Caco-2 (cell line): Measurements from ENCODE around the gene PPP4R3A. TPM values are rescaled to one million over a fixed set of nuclear protein-coding genes. Genes with fewer than 3 reads are reported as not detected.
"Not testable (repeated sequence)": the region's sequence is repeated elsewhere in the genome, so short reads cannot be mapped to it uniquely, and the experiment has no call there.

Experiments
- BruUV-seq: library from RNA; stranded (reverse); fragments of 400-500 nt; replicated peaks from 2 replicates; lab custom pipeline; 2021; lab: Mats Ljungman, UMichigan
- CTCF ChIA-PET: fragments of 300-600 bp; sonication (Branson Sonifier 250); formaldehyde crosslinking; loops from one replicate; lab custom pipeline; 2022; ENCODE audit warnings: antibody characterized with exemption; lab: Charles Lee
- POLR2A ChIA-PET: fragments of 300-600 bp; sonication (Branson Sonifier 250); formaldehyde crosslinking; loops from one replicate; lab custom pipeline; 2022; ENCODE audit warnings: antibody characterized with exemption; lab: Charles Lee
- DNase-seq, 2 experiments: peaks; one replicate each; pipeline versions ENCODE4 v3.0.0 to v3.0.0-alpha.2; 2020 to 2022
- H3K27me3 ChIP-seq: replicated peaks from 2 replicates; pipeline ENCODE4 v1.6.0; 2011; ENCODE audit warnings: low read length; ENCODE audit not compliant: control insufficient read depth, insufficient read depth
- H3K36me3 ChIP-seq: 2 replicates; pipeline ENCODE4 v1.5.1; 2011; ENCODE audit warnings: low read length; ENCODE audit not compliant: control insufficient read depth, insufficient read depth
- H3K4me1 ChIP-seq: fragments of 250-450 bp; sonication (Bioruptor Pico); 2 replicates; pipeline ENCODE4 v1.5.1; 2020; ENCODE audit warnings: mild to moderate bottlenecking
- H3K4me3 ChIP-seq: 2 replicates; pipeline ENCODE4 v1.5.1; 2011; ENCODE audit warnings: low read depth, mild to moderate bottlenecking, control low read depth, low read length
- H3K9me3 ChIP-seq: fragments of 250-450 bp; sonication (Bioruptor Pico); 2 replicates; pipeline ENCODE4 v1.5.1; 2020; ENCODE audit warnings: mild to moderate bottlenecking, moderate library complexity
- H3K27ac Mint-ChIP-seq: one replicate; pipeline ENCODE4 v1.8.0; 2022; ENCODE audit warnings: mixed read lengths; ENCODE audit not compliant: unreplicated experiment
- H3K27me3 Mint-ChIP-seq: one replicate; pipeline ENCODE4 v1.8.0; 2022; ENCODE audit warnings: mixed read lengths; ENCODE audit not compliant: insufficient read depth, unreplicated experiment
- H3K36me3 Mint-ChIP-seq: one replicate; pipeline ENCODE4 v1.8.0; 2022; ENCODE audit warnings: mild to moderate bottlenecking, mixed read lengths; ENCODE audit not compliant: insufficient read depth, unreplicated experiment
- H3K4me1 Mint-ChIP-seq: one replicate; pipeline ENCODE4 v1.8.0; 2022; ENCODE audit warnings: low read depth, mixed read lengths; ENCODE audit not compliant: unreplicated experiment
- H3K4me3 Mint-ChIP-seq: one replicate; pipeline ENCODE4 v1.8.0; 2022; ENCODE audit warnings: mild to moderate bottlenecking, moderate library complexity, mixed read lengths; ENCODE audit not compliant: unreplicated experiment
- H3K9me3 Mint-ChIP-seq: one replicate; pipeline ENCODE4 v1.8.0; 2022; ENCODE audit warnings: mixed read lengths; ENCODE audit not compliant: unreplicated experiment
- CTCF ChIP-seq, 2 experiments: fragments of 200-600 bp in 1 of 2; IDR thresholded peaks; 1 replicate in 1 of 2; 2 replicates in 1 of 2; pipeline versions ENCODE4 v1.5.1 to v1.8.0; 2011 to 2022; ENCODE audit warnings: antibody characterized with exemption in 1 of 2, control low read depth in 1 of 2, inconsistent platforms in 1 of 2, low read depth in 1 of 2, low read length in 1 of 2, mild to moderate bottlenecking in 1 of 2, moderate library complexity in 1 of 2; ENCODE audit not compliant: insufficient read depth in 1 of 2, severe bottlenecking in 1 of 2, unreplicated experiment in 1 of 2
- intact Hi-C: fragments of 100-400 bp; cut with micrococcal nuclease; formaldehyde crosslinking; loops from one replicate; pipeline ENCODE4 v1.10.0; 2022; ENCODE audit not compliant: unreplicated experiment
- total RNA-seq: library from RNA; stranded (reverse); gene quantifications from 2 replicates; pipeline ENCODE4 v1.2.3, GENCODE V29; 2022

PPP4R3A gene
- total RNA-seq, 1 experiment from 2014 or later, result 98.9 TPM

DNA sequence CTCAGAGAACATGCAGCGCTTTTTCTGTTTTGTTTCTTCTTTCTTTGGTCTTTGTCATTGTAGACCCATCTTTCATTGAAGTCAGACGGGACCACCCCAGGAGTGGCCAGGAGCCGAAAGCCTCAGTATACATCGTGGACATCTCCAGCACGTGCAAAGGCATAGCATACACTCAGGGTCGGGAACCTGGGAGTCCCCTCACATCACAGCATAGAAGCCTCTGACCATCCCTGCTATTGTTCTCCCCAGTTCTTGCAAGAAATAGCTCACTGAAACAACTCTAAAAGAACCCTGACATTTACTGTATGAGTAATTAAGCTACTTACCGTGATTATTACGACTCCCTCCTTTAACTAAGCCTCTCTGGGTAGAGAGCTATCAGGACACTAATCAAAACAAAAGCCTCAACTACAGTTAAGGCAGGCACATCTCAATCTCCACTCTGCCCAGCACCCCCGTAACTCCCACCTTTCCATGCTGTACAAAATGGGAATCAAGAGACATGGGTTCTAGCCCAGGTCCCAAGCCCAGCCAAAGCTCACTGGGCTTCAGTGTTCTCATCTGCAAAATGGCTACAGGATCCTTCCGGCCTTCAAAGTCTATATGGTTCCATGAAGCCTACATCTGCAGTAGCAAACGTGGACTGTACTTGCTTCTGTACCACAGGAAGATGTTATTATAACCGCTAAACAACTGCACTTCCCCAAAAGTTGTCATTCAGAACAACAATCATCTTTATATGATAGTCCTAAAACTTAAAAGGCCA lies 99.2 kb downstream of the PPP4R3A start:
- H3K36me3 ChIP-seq, result peaks cover 5% of the 10 kb centered on the region; the same call in 1 of the 2 replicates
- Mint-ChIP-seq H3K36me3 (peaks cover 16% of the 10 kb centered on the region), H3K27me3 (no peaks in the 10 kb centered on the region), H3K27ac (no peak overlapping the region), H3K4me1 (peaks cover 16% of the 10 kb centered on the region), H3K4me3 (no peak overlapping the region), H3K9me3 (no peaks in the 10 kb centered on the region)
- BruUV-seq, result no TSS peak
- CTCF ChIA-PET, result no interaction called here
- no peaks in the 10 kb centered on the region for H3K27me3 ChIP-seq
- no peak for TF ChIP-seq CTCF (IDR thresholded peaks at IDR 0.05; ENCODE audit: insufficient read depth in 1 of 2, low read depth in 1 of 2, low read length in 1 of 2, severe bottlenecking in 1 of 2, unreplicated experiment in 1 of 2)
- POLR2A ChIA-PET, result no interaction called here
- no peak for DNase-seq
- H3K4me3 ChIP-seq, result no peak overlapping the region
- H3K4me1 ChIP-seq, result peaks cover 26% of the 10 kb centered on the region
- intact Hi-C loops, result no loop called here
- no peaks in the 10 kb centered on the region for H3K9me3 ChIP-seq

DNA sequence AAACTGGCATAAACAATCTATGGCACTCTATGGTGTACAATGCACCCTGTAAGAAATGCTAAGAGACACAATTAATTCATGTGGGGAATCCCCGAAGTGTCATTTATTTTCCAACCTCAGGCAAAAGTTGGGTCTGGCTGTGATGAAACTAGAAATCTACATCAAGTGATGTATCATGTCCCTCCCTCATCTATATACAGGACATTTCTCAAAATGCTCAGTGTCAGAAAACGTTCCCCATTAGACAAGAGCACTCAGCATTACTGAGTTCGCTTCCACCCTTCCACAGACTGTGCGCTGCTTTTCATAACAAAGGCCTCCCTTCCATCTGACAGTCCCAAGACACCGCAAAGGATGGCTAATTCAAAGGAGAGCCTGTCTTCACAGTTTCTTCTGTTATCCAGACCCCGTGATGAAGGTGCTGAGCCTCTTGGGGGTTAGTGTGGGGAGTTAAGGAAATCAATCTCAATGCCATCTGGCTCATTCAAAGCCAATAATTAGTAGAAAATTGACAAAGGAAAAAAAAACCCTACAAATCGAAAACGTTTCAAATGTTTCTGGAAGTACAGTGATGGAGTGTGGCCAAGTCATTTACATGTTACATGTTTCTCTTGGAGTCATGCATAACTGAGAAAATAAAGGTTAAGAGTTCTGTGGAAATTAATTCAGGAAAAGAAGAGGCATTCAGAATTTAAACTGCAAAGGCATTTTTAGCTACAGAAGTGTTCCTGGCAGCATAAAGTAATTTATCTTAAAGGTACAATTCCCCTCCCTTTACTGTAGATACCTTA lies 100.0 kb downstream of the PPP4R3A start:
- POLR2A ChIA-PET, result no interaction called here
- Mint-ChIP-seq H3K4me1 (peaks cover 16% of the 10 kb centered on the region), H3K9me3 (no peaks in the 10 kb centered on the region), H3K27me3 (no peaks in the 10 kb centered on the region), H3K27ac (no peak overlapping the region), H3K36me3 (peaks cover 16% of the 10 kb centered on the region), H3K4me3 (no peak overlapping the region)
- Histone ChIP-seq H3K9me3 (no peaks in the 10 kb centered on the region), H3K4me3 (no peak overlapping the region), H3K27me3 (no peaks in the 10 kb centered on the region), H3K36me3 (peaks cover 2% of the 10 kb centered on the region; the same call in 1 of the 2 replicates), H3K4me1 (peaks cover 23% of the 10 kb centered on the region)
- CTCF ChIA-PET, result no interaction called here
- no TSS peak for BruUV-seq
- no peak for DNase-seq
- no peak for TF ChIP-seq CTCF (IDR thresholded peaks at IDR 0.05; ENCODE audit: insufficient read depth in 1 of 2, low read depth in 1 of 2, low read length in 1 of 2, severe bottlenecking in 1 of 2, unreplicated experiment in 1 of 2)
- intact Hi-C loops, result no loop called here

DNA sequence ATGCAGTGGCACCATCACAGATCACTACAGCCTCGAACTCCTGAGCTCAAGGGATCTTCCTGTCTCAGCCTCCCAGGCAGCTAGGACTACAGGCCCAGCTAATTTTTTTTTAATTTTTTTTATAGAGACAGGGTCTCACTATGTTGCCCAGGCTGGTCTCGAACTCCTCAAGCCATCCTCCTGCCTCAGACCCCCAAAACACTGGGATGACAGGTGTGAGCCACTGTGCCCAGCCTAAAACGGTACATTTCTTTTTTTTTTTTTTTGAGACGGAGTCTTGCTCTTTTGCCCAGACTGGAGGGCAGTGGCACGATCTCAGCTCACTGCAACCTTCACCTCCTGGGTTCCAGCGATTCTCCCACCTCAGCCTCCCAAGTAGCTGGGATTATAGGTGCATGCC lies 100.9 kb downstream of the PPP4R3A start:
- H3K36me3 ChIP-seq, H3K36me3 Mint-ChIP-seq, H3K27ac Mint-ChIP-seq, H3K4me3 Mint-ChIP-seq, H3K9me3 ChIP-seq, CTCF ChIA-PET, H3K27me3 ChIP-seq, H3K9me3 Mint-ChIP-seq, DNase-seq, H3K4me1 Mint-ChIP-seq, H3K27me3 Mint-ChIP-seq, H3K4me3 ChIP-seq, BruUV-seq, intact Hi-C loops: not testable (repeated sequence)
- POLR2A ChIA-PET, result interaction anchor here (0.9 kb wide), 1 partner anchor 9 kb away, joined by 4 read pairs; no protein-coding TSS in a partner anchor
- H3K4me1 ChIP-seq, result peaks cover 15% of the 10 kb centered on the region

Other genes with a start within 250 kb of the PPP4R3A start
- gene CCDC88C, start 92.5 kb downstream of the PPP4R3A start, total RNA-seq, result 26.9 and 29.8 TPM in 2 replicates
- 2.1 and 2.6 TPM in 2 replicates for gene CATSPERB, start 221.8 kb upstream of the PPP4R3A start, total RNA-seq